ENCODE data around the gene RUNX1. TPM values are rescaled to one million over a fixed set of nuclear protein-coding genes. Genes with fewer than 3 reads are reported as not detected.

RUNX1 gene
- total and polyA plus RNA-seq, 2 of the 13 experiments (the other 11 are each of a cell fraction or from before 2014, with no cell fraction given): 5.4 to 6.4 TPM

DNA sequence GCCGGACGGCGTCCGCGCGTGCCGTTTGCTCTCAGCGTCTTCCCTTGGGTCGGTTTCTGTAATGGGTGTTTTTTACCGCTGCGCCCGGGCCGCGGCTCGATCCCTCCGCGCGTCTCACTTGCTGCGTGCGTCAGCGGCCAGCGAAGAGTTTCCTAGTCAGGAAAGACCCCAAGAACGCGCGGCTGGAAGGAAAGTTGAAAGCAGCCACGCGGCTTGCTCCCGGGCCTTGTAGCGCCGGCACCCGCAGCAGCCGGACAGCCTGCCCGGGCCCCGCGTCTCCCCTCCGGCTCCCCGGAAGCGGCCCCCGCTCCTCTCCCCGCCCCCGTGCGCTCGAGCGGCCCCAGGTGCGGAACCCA is 159.8 kb downstream of the RUNX1 start:
- intact Hi-C loops (cut with micrococcal nuclease; ENCODE audit: unreplicated experiment) (loop anchor here (2.0 to 10.0 kb wide), 5 partner anchors 72 to 1136 kb away; no protein-coding TSS in a partner anchor), in situ Hi-C loops (cut with HindIII; ENCODE audit: extremely low pct_ligation_motif_present, low pct_unique_long_range_greater_than_20kb) (loop anchor here (5.0 to 25.0 kb wide), 5 partner anchors 87 to 1048 kb away; no protein-coding TSS in a partner anchor)
- CTCF ChIA-PET (ENCODE audit: low intra/inter-chr PET ratio, low total read pairs): interaction anchor here (1.9 kb wide), 1 partner anchor 512 kb away, joined by 4 read pairs; no protein-coding TSS in a partner anchor
- H3K9ac ChIP-seq (ENCODE audit: insufficient read depth, low read depth, low read length): peak overlapping the region; percentile 87
- H3K4me3 ChIP-seq (replicated peaks in 1 of 3; ENCODE audit: insufficient read depth in 1 of 3, low read depth in 2 of 3, low read length in 3 of 3): peak overlapping the region; percentile 79 to 96 (median 94)
- peak overlapping the region; percentile 87 for H3K27ac ChIP-seq (ENCODE audit: extremely low read length, insufficient read depth, low read length)
- FAIRE-seq (no peak), DNase-seq (ENCODE audit: low spot score) (peak; percentile 9), ATAC-seq (peak; percentile 4)
- H3K36me3 ChIP-seq (replicated peaks in 1 of 2; ENCODE audit: control insufficient read depth in 1 of 2, insufficient read depth in 2 of 2, low read length in 2 of 2): no peaks in the 10 kb centered on the region
- BruUV-seq (replicated peaks): TSS peak; percentile 51
- no peaks in the 10 kb centered on the region for H4K20me1 ChIP-seq (ENCODE audit: insufficient read depth, low read length)
- H3K4me2 ChIP-seq (ENCODE audit: low read depth, low read length): peak overlapping the region; percentile 84
- POLR2A ChIA-PET: interaction anchor here (0.8 to 7.4 kb wide), 26 partner anchors 19 to 1182 kb away, joined by 3 to 92 read pairs (median 6); partner anchors contain the start of gene SETD4
- WGBS (ENCODE audit: low lambda C conversion rate): 0% methylated on average over 2 of the region's 45 CpGs
- no peaks in the 10 kb centered on the region for H3K9me3 ChIP-seq (ENCODE audit: low read length)
- H2AFZ ChIP-seq (ENCODE audit: low read length): no peak overlapping the region
- H3K27me3 ChIP-seq (ENCODE audit: control insufficient read depth in 1 of 2, insufficient read depth in 2 of 2, low read length in 2 of 2): no peaks in the 10 kb centered on the region; a peak in 1 of 5 replicates
- peaks cover 40% of the 10 kb centered on the region for H3K79me2 ChIP-seq (ENCODE audit: insufficient read depth, low read length)
- peaks cover 11% of the 10 kb centered on the region; the same call in 1 of the 2 replicates for H3K4me1 ChIP-seq (ENCODE audit: insufficient read depth, low read length)
- TF ChIP-seq KDM2A (CRISPR knock-in tag; IDR thresholded peaks at IDR 0.05; ENCODE audit: borderline replicate concordance, low read depth) (peak; percentile 13; the same call in 1 of the 2 replicates), ZNF235 (CRISPR knock-in tag; IDR thresholded peaks at IDR 0.05; ENCODE audit: borderline replicate concordance) (peak; percentile 35; the same call in 1 of the 2 replicates), TAF15 (IDR thresholded peaks at IDR 0.05; ENCODE audit: low read depth, low read length, poor library complexity, severe bottlenecking) (peak; percentile 8), GPN1 (CRISPR knock-in tag; IDR thresholded peaks at IDR 0.05; ENCODE audit: borderline replicate concordance) (no peak), SAP130 (CRISPR knock-in tag; IDR thresholded peaks at IDR 0.05; ENCODE audit: low read depth) (no peak), ZBTB7A (CRISPR knock-in tag; IDR thresholded peaks at IDR 0.05) (no peak), ZNF232 (CRISPR knock-in tag; IDR thresholded peaks at IDR 0.05; ENCODE audit: borderline replicate concordance) (no peak), CENPT (CRISPR knock-in tag; IDR thresholded peaks at IDR 0.05; ENCODE audit: low read depth) (peak; percentile 38; the same call in 1 of the 2 replicates), ZNF546 (CRISPR knock-in tag; conservative IDR thresholded peaks at IDR 0.05) (peak; percentile 14; the same call in 1 of the 2 replicates), BRD4 (CRISPR knock-in tag; IDR thresholded peaks at IDR 0.05) (peak; percentile 52; the same call in 1 of the 2 replicates)
- TF ChIP-seq, protein P1, sequence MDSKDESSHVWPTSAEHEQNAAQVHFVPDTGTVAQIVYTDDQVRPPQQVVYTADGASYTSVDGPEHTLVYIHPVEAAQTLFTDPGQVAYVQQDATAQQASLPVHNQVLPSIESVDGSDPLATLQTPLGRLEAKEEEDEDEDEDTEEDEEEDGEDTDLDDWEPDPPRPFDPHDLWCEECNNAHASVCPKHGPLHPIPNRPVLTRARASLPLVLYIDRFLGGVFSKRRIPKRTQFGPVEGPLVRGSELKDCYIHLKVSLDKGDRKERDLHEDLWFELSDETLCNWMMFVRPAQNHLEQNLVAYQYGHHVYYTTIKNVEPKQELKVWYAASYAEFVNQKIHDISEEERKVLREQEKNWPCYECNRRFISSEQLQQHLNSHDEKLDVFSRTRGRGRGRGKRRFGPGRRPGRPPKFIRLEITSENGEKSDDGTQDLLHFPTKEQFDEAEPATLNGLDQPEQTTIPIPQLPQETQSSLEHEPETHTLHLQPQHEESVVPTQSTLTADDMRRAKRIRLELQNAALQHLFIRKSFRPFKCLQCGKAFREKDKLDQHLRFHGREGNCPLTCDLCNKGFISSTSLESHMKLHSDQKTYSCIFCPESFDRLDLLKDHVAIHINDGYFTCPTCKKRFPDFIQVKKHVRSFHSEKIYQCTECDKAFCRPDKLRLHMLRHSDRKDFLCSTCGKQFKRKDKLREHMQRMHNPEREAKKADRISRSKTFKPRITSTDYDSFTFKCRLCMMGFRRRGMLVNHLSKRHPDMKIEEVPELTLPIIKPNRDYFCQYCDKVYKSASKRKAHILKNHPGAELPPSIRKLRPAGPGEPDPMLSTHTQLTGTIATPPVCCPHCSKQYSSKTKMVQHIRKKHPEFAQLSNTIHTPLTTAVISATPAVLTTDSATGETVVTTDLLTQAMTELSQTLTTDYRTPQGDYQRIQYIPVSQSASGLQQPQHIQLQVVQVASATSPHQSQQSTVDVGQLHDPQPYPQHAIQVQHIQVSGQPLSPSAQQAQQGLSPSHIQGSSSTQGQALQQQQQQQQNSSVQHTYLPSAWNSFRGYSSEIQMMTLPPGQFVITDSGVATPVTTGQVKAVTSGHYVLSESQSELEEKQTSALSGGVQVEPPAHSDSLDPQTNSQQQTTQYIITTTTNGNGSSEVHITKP (CRISPR knock-in tag; IDR thresholded peaks at IDR 0.05; ENCODE audit: low read depth): 0 out of 2 replicates have a peak, but pooled peaks have one; percentile 8
- TF ChIP-seq, protein P2, sequence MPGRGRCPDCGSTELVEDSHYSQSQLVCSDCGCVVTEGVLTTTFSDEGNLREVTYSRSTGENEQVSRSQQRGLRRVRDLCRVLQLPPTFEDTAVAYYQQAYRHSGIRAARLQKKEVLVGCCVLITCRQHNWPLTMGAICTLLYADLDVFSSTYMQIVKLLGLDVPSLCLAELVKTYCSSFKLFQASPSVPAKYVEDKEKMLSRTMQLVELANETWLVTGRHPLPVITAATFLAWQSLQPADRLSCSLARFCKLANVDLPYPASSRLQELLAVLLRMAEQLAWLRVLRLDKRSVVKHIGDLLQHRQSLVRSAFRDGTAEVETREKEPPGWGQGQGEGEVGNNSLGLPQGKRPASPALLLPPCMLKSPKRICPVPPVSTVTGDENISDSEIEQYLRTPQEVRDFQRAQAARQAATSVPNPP (CRISPR knock-in tag; IDR thresholded peaks at IDR 0.05): 0 out of 2 replicates have a peak, but pooled peaks have one; percentile 11
- TF ChIP-seq, protein P3, sequence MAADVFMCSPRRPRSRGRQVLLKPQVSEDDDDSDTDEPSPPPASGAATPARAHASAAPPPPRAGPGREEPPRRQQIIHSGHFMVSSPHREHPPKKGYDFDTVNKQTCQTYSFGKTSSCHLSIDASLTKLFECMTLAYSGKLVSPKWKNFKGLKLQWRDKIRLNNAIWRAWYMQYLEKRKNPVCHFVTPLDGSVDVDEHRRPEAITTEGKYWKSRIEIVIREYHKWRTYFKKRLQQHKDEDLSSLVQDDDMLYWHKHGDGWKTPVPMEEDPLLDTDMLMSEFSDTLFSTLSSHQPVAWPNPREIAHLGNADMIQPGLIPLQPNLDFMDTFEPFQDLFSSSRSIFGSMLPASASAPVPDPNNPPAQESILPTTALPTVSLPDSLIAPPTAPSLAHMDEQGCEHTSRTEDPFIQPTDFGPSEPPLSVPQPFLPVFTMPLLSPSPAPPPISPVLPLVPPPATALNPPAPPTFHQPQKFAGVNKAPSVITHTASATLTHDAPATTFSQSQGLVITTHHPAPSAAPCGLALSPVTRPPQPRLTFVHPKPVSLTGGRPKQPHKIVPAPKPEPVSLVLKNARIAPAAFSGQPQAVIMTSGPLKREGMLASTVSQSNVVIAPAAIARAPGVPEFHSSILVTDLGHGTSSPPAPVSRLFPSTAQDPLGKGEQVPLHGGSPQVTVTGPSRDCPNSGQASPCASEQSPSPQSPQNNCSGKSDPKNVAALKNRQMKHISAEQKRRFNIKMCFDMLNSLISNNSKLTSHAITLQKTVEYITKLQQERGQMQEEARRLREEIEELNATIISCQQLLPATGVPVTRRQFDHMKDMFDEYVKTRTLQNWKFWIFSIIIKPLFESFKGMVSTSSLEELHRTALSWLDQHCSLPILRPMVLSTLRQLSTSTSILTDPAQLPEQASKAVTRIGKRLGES (CRISPR knock-in tag; IDR thresholded peaks at IDR 0.05; ENCODE audit: borderline replicate concordance): 0 out of 2 replicates have a peak, but pooled peaks have one; percentile 32
- TF ChIP-seq, protein P4, sequence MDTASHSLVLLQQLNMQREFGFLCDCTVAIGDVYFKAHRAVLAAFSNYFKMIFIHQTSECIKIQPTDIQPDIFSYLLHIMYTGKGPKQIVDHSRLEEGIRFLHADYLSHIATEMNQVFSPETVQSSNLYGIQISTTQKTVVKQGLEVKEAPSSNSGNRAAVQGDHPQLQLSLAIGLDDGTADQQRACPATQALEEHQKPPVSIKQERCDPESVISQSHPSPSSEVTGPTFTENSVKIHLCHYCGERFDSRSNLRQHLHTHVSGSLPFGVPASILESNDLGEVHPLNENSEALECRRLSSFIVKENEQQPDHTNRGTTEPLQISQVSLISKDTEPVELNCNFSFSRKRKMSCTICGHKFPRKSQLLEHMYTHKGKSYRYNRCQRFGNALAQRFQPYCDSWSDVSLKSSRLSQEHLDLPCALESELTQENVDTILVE (CRISPR knock-in tag; IDR thresholded peaks at IDR 0.05): 0 out of 2 replicates have a peak, but pooled peaks have one; percentile 6

All from HepG2 (cell line).